Neutrophil (primary cell): ENCODE data around the gene GAK.

ENCODE experiments used
- H3K27ac ChIP-seq: fragments of 200-600 bp; sonication (generic); 2 replicates; pipeline ENCODE4 v1.5.1; 2016; ENCODE audit warnings: mild to moderate bottlenecking, moderate library complexity
- H3K27me3 ChIP-seq: fragments of 200-600 bp; sonication (generic); 2 replicates; pipeline ENCODE4 v1.6.0; 2016; ENCODE audit warnings: mild to moderate bottlenecking
- H3K36me3 ChIP-seq: fragments of 200-600 bp; sonication (generic); 2 replicates; pipeline ENCODE4 v1.5.1; 2017
- H3K4me1 ChIP-seq, 2 experiments: fragments of 200-600 bp in 1 of 2; sonication (generic) in 1 of 2; 1 replicate in 1 of 2; 2 replicates in 1 of 2; pipeline versions ENCODE4 v1.5.1 to v1.6.1; 2013 to 2016; ENCODE audit warnings: low read depth in 1 of 2, low read length in 1 of 2, mild to moderate bottlenecking in 1 of 2, moderate library complexity in 1 of 2; ENCODE audit not compliant: control insufficient read depth in 1 of 2, insufficient read depth in 1 of 2
- H3K4me3 ChIP-seq, 2 experiments: fragments of 200-600 bp in 1 of 2; sonication (generic) in 1 of 2; 1 replicate in 1 of 2; 2 replicates in 1 of 2; pipeline ENCODE4 v1.5.1; 2013 to 2016; ENCODE audit warnings: low read depth in 1 of 2, low read length in 1 of 2, mild to moderate bottlenecking in 1 of 2, moderate library complexity in 1 of 2
- H3K9me3 ChIP-seq: fragments of 200-600 bp; sonication (generic); 2 replicates; pipeline ENCODE4 v1.5.1; 2016
- TF ChIP-seq, protein P1 (sequence below): fragments of 200-600 bp; sonication (generic); IDR thresholded peaks from 2 replicates; pipeline ENCODE4 v1.5.1; 2016; ENCODE audit warnings: antibody characterized with exemption

GAK gene

DNA sequence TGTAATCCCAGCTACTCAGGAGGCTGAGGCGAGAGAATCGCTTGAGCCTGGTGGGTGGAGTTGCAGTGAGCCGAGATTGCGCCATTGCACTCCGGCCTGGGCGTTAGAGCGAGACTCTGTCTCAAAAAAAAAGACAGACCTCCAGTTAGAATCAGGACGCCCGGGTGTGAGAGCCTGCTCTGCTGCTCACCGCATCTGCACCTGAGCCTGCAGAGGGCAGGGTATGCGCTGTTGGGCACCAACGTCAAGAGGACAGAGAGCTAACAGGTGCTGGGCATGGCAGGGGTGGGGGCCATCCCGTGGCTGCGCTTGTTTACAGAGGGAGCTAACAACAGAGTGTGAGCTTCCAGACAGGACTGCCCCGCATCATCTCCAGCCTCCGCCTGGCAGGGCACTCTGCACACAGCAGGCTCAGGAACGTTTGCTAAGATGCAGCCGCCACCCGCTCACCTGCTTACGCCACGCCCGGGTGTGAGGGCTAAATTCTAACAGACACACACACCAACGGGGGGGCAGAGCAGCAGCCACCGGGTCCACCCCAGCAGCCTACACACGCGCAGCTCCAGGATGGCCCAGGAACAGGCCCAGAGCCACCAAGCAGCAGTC, 56.2 kb downstream of the GAK start:
- H3K4me3 ChIP-seq = no peak overlapping the region
- TF ChIP-seq, protein P1, sequence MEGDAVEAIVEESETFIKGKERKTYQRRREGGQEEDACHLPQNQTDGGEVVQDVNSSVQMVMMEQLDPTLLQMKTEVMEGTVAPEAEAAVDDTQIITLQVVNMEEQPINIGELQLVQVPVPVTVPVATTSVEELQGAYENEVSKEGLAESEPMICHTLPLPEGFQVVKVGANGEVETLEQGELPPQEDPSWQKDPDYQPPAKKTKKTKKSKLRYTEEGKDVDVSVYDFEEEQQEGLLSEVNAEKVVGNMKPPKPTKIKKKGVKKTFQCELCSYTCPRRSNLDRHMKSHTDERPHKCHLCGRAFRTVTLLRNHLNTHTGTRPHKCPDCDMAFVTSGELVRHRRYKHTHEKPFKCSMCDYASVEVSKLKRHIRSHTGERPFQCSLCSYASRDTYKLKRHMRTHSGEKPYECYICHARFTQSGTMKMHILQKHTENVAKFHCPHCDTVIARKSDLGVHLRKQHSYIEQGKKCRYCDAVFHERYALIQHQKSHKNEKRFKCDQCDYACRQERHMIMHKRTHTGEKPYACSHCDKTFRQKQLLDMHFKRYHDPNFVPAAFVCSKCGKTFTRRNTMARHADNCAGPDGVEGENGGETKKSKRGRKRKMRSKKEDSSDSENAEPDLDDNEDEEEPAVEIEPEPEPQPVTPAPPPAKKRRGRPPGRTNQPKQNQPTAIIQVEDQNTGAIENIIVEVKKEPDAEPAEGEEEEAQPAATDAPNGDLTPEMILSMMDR = no peak
- H3K9me3 ChIP-seq = no peaks in the 10 kb centered on the region
- no peaks in the 10 kb centered on the region for H3K27me3 ChIP-seq
- peaks cover 100% of the 10 kb centered on the region for H3K36me3 ChIP-seq
- no peak overlapping the region for H3K27ac ChIP-seq
- H3K4me1 ChIP-seq = no peaks in the 10 kb centered on the region

DNA sequence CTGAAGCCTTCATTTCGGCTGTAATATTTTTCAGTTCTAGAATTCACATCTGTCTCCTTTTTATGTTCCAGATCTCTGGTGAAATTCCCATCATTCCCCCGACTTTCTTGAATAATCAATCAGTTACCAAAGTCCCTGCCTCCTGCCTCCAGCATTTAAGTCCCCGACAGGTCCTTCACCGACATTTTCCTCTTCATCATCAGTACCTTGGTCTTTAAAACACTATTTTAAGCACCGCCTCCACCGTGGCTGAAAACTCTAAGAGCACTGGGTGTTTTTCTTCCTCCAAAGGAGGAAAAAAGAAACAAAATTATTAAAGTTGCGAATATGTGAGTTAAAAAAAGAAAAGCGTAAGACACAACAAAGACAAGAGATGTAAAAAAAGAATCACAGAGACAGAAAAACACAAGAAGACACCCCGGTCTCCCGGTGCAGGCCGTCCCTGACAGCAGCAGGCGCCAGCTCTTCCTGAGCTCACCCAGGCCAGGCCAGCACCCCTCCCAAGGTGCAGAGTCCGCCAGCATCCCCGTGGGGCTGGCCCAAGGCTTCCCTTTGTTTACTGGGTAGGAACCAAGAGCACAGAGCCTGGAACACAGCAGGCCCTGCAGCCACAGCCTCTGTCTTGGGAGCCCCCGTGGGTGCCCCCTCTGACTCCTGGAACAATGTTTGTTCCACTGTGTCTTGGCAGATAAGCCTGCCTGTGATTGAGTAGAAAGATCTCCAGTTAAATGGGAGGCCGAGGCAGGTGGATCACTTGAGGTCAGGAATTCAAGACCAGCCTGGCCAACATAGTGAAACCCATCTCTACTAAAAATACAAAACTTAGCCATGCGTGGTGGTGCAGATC, 56.9 kb downstream of the GAK start:
- H3K9me3 ChIP-seq = no peaks in the 10 kb centered on the region
- no peaks in the 10 kb centered on the region for H3K4me1 ChIP-seq
- TF ChIP-seq, protein P1 = no peak
- peaks cover 100% of the 10 kb centered on the region for H3K36me3 ChIP-seq
- H3K4me3 ChIP-seq = no peak overlapping the region
- H3K27ac ChIP-seq = no peak overlapping the region
- no peaks in the 10 kb centered on the region for H3K27me3 ChIP-seq

DNA sequence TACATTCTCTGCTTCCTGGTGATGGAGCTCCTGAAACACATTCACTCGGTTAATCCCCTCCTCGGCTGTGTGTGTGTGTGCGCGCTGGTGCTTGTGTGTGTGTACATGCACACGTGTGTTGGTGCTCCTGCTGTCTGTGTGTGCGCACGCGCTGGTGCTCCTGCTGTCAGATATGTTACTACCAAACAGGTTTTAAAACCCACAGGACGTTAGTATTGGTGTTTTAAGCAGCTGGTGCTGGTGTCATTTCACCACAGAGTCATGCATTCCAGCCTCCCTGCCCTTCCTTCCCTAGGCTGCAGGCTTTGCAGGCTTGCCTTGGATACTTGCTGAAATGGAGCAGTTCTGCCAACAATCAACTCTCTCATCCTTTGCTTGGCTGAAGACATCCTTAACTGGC, 58.1 kb downstream of the GAK start:
- Histone ChIP-seq H3K36me3 (peaks cover 100% of the 10 kb centered on the region), H3K4me1 (no peaks in the 10 kb centered on the region), H3K4me3 (no peak overlapping the region), H3K27ac (no peak overlapping the region), H3K27me3 (no peaks in the 10 kb centered on the region), H3K9me3 (no peaks in the 10 kb centered on the region)
- TF ChIP-seq, protein P1 = no peak

DNA sequence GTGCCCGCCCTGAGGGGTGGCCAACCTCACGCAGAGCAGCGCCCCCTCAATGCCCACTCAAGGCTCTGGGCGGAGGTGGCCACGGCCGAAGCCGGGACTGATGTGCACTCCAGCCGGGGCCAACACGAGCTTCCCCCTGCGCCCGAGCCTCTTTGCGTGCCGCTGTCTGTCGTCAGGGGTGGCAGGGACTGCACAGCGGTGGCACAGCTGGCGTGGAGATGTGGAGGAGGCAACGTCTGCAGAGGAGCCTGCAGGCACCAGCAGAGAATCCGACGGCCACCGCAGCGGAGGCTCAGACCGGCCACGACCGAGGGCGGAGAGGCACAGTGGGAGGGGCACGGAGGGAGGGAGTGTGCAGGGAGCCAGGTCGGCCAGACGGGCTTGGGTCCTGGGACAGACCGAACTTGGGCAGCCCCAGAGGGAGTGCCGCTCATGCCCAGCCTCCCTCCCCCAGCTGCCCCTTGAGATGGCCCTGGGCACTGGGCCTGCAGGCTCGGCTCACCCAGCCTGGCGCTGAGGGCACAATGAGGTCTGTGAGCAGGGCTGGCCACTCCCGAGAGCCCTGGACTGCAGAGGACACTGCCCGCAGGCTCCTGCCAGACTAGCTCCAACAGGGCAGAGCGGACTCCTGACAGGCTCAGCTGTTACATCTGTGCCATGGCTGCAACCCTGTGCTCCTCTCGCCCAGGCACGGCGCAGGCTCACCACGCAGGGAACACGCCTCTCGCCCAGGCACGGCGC, 59.7 kb downstream of the GAK start:
- Histone ChIP-seq H3K4me3 (no peak overlapping the region), H3K27ac (no peak overlapping the region), H3K36me3 (peaks cover 100% of the 10 kb centered on the region), H3K4me1 (no peaks in the 10 kb centered on the region), H3K27me3 (no peaks in the 10 kb centered on the region), H3K9me3 (no peaks in the 10 kb centered on the region)
- TF ChIP-seq, protein P1 = no peak

DNA sequence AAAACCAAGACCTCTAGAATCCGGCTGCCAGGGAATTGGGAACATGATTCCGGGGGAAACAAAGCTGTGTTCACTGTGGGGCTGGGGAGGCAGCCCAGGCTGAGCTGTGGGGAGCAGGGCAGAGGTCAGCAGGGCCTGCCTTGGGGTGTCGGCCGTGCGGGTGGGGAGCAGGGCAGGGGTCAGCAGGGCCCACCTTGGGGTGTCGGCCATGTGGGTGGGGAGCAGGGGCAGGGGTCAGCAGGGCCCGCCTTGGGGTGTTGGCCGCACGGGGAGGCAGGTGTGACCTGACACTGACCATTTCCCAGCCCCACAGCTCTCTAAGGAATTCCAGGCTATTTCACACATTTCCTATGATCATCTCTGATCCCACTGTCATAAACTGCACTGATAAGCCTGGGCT, 60.6 kb downstream of the GAK start:
- H3K27ac ChIP-seq = no peak overlapping the region
- TF ChIP-seq, protein P1 = no peak
- H3K27me3 ChIP-seq = no peaks in the 10 kb centered on the region
- peaks cover 100% of the 10 kb centered on the region for H3K36me3 ChIP-seq
- H3K4me3 ChIP-seq = no peak overlapping the region
- H3K4me1 ChIP-seq = no peaks in the 10 kb centered on the region
- no peaks in the 10 kb centered on the region for H3K9me3 ChIP-seq
